HG03103 (cell line): ENCODE measurements around the gene TRIM15.
"Not testable (repeated sequence)": the region's sequence is repeated elsewhere in the genome, so short reads cannot be mapped to it uniquely, and the experiment has no call there.

Experiments
- ATAC-seq: cut with Tn5 transposase; IDR thresholded peaks from one replicate; pipeline ENCODE4 v1.9.1; 2021; ENCODE audit warnings: low read depth; ENCODE audit not compliant: unreplicated experiment

Gene TRIM15

DNA sequence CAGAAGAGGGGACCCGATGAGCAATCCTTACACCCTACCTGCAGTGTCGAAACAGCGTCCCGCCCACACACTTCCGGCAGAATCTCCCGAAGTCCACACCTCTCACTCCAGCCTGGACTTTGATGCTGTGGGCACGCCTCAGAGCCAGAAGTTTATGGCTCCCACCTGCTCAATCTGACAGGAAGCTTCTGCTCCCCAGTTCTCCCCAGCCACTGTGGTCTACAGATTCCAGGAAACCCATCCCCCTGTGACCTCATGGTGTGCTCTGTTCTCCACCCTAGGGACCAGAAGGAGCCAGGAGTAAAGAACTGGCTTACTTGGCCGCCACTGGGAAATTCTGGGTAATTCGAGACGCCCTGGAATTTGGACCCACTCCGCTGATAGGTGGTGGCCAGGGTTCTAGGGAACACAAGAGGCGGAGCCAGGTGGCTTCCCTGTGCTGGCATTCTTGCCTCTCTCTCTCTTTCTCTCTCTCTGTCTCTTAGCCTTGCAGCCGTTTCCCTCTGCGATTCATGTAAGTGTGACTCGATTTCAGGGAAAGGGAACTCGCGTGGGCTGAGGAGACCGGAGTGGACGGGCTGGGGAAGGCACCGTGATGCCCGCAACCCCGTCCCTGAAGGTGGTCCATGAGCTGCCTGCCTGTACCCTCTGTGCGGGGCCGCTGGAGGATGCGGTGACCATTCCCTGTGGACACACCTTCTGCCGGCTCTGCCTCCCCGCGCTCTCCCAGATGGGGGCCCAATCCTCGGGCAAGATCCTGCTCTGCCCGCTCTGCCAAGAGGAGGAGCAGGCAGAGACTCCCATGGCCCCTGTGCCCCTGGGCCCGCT, at the start of gene TRIM15:
TRIM15 (plus strand) TSS at position 457 of the 828 bp plus-strand sequence; CDS start at position 596, 139 bp downstream.
- no peak for ATAC-seq

GRCh38 chr6:30113841-30114240, 49.5 kb upstream of the TRIM15 start:
- ATAC-seq, result no peak

DNA sequence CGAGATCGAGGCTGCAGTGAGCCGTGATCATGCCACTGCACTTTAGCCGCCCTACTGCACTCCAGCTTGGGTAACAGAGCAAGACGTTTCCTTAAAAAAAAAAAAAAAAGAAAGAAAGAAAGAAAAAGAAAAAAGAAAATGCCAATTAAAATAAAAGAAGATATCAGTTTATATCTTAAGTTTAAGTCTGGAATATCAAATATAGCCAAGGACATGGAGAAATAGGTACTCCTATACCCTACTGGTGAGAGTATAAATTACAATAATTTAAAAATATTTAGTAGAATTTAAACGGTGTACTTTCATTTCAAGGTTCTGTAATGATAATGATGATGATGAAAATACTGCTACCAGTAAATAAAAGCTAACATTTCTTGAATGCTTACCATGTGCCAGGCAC, 46.6 kb upstream of the TRIM15 start:
- ATAC-seq, result no peak

DNA sequence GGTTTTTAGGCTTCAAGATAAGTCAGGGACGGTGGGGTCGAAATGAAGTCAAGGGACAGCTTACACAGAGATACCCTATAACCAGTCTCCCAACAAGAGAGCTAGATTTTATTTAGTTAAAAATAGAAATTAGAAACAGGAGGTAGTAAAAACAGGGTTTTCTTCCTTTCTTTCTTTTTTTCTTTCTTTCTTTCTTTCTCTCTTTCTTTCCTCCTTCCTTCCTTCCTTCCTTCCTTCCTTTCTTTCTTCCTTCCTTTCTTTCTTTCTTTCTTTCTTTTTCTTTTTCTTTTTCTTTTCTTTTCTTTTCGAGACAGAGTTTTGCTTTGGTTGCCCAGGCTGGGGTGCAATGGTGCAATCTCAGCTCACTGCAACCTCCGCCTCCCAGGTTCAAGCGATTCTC, 44.7 kb upstream of the TRIM15 start:
- ATAC-seq, result not testable (repeated sequence)

DNA sequence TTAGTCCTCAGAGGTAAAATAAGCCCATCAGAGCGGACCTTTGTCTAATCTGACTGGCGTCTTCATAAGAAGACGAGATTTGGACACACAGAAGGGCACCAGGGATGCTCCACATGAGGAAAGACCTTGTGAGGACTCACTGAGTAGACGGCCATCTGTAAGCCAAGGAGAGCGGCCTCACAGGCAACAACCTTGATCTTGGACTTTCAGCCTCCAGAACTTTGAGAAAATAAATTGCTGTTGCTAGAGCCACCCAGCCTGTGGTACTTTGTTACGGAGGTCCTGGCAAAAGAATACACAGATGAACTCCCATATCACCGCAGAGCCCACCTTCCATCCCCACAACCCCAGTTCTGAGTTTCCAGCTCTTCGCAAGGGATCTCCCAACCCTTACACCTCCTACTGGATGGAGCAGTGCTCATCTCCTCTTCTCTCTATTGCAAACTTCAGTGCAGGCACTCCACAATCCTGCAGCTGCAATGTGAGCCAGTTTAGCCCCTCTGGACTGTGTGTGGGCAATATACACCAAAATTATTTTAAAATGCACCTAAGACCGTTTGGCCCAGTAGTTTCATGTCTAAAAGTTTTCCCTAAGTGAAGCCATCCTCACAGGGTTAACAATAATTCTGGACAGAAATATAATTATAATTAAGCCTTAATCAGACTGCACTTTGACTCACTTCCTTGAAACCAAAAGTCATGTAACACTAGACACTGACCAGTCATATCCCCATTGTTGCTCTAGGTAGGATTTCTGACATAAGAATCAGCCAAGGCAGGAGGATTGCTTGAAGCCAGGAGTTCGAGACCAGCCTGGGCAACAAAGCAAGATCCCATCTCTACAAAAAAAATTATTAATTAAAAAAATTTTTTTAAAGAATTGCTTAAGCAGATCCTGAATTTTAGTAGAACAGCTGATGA, 41.6 kb upstream of the TRIM15 start:
- ATAC-seq, result no peak

GRCh38 chr6:30122515-30122914, 40.8 kb upstream of the TRIM15 start:
- no peak for ATAC-seq

- no peak for ATAC-seq
Observed at GRCh38 chr6:30127238-30128093, 35.9 kb upstream of the TRIM15 start.

- no peak for ATAC-seq
Observed at GRCh38 chr6:30129265-30130178, 33.8 kb upstream of the TRIM15 start.

DNA sequence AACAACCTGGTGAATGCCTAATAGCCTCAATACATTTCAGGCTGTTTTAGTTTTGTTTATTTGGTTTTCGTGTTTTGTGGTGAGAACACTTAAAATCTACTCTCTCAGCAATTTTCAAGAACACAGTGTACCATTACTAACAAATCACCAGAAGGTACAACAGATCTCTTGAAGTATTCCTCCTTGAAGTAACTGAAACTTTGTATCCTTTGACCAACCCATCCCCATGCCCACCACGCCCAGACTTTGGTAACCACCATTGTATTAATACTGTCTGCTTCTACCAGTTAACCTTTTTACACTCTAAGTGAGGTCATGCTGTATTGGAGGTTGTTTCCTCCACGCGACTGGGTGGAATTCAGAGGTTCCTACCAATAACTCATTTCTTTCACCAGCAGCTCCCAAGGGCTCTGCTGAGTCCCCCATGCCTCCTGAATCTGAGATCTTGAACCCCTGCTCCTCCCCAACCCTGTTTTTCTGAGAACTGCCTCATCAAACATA, 33.1 kb upstream of the TRIM15 start:
- ATAC-seq, result no peak

- ATAC-seq, result no peak
Observed at GRCh38 chr6:30130887-30131862, 32.2 kb upstream of the TRIM15 start.

DNA sequence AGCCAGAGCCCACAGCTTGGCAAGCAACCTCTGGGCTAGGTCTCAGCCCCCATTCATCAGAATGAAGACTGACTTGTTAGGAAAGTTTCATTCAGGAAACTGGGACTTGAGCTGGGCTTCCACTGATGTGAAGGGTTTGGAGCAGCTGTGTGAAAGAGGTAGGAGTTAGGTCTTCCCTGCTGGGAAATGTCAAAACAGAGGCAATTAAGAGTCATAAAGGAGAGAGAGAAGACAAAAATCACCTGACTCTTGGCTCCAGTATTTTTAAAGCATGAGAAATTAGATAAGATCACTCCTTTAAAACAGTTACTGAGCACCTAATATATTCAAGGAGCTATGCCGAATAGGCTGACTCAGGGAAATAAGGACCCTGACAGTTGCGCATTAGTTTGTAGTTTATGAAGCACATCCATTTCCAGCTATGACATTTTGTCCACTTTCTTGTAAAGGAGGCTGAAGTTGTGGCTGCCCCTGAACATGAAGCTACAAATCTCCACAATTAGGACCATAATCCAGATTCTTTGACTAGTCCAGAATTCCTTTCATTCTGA, 31.3 kb upstream of the TRIM15 start:
- no peak for ATAC-seq

- no peak for ATAC-seq
Observed at GRCh38 chr6:30135147-30135546, 28.2 kb upstream of the TRIM15 start.

DNA sequence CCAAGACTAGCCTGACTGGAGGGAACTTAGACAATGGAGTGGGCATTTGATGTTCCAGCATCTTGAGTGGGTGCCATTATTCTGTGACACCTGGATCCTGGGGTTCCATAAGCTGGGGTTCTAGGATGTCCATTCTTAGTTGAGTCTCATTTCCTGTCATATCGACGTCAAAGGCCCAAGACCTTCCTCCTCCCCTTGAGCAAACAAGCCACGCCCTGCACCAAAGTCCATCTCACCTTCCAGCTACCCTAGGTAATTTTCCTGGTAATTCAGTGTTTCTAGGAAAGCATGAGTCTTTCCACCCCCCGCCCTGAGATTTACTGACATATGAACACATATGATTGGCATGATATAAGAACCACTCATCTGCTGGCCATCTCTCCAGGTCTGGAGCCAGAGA, 27.6 kb upstream of the TRIM15 start, which contains the start of gene TRIM40:
TRIM40 (plus strand) TSS at position 384 of the 400 bp plus-strand sequence. CDS start 897 bp downstream, outside the sequence.
- ATAC-seq, result no peak

DNA sequence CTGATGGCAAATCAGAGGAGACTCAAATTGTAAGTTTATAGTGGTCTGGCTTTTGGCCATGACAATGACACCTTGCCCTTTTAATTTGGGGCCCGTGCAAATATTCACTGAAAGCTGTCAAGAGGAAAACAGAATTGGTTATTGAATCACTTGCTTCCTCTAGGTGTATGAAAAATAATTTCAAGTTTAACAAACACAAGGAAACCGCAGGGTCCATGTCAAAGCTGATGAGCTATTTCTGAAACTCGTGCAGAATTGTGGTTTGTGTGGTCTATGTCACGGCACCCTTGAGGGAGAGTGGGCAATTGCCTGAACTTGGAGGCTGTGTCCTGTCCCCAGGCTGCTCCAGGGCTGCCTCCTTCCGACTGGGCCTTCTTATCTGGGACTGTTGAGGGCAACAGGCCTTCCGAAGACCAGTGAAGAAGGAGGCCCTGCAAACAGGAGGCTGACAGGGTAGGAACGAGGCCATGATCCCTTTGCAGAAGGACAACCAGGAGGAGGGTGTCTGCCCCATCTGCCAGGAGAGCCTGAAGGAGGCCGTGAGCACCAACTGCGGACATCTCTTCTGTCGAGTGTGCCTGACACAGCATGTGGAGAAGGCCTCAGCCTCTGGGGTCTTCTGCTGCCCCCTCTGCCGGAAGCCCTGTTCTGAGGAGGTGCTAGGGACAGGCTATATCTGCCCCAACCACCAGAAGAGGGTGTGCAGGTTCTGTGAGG, 26.6 kb upstream of the TRIM15 start:
- no peak for ATAC-seq

DNA sequence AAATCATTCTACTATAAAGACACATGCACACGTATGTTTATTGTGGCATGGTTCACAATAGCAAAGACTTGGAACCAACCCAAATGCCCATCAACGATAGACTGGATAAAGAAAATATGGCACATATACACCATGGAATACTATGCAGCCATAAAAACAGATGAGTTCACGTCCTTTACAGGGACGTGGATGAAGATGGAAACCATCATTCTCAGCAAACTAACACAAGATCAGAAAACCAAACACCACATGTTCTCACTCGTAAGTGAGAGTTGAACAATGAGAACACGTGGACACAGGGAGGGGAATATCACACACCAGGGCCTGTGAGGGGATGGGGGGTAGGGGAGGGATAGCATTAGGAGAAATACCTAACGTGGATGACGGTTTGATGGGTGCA, 23.1 kb upstream of the TRIM15 start:
- not testable (repeated sequence) for ATAC-seq

DNA sequence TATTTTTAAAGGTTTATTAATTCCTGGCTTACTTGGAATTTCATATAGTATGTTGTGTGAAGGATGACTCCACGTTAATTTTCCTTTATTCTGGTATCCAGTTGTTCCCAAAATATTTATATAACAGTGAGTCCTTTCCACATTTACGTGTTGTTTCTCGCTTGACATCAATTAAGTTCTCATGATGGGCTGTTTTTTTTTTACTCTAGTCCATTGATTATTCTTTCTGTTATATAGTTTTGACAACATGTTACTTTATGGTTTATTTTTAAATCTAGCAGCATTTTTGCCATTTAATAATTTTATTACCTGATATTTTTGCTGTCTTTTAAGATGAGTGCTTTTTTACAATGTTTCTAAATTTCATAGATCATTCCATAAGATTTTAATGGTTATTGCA, 20.7 kb upstream of the TRIM15 start:
- no peak for ATAC-seq

DNA sequence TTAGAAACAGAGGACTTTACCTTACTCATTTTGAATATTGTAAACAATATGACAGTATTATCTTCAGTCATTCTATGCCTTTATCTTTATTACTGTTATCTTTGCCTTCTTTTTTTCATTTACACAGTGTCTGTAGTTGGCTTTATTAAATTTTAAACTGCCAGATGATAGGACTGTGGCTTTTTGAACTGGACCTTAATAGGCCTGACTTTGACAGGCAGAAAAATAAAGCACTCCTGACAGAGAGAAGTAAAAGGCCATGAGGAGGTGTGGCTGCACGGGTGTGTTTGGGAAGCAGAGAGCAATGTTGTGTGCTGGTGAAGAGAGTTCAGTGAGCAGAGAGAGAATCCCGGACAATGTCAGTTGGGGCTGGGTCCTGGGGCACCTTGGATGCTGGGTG, 19.6 kb upstream of the TRIM15 start:
- ATAC-seq, result no peak
